GM04504 (cell line): ENCODE results near the gene SF3B5.
"Not testable (repeated sequence)": the region's sequence is repeated elsewhere in the genome, so short reads cannot be mapped to it uniquely, and the experiment has no call there.

Source experiments
- DNase-seq: peaks from one replicate; pipeline ENCODE4 v3.0.0-alpha.2; 2012; ENCODE audit warnings: low read depth

SF3B5 gene

GRCh38 chr6:144104898-144105487, 9.6 kb upstream of the SF3B5 start:
- peak; percentile 55 for DNase-seq

GRCh38 chr6:144104488-144104887, 9.1 kb upstream of the SF3B5 start:
- no peak for DNase-seq

- DNase-seq = no peak
These were observed 7.7 kb upstream of the SF3B5 start for GRCh38 chr6:144103026-144103563.

- DNase-seq = no peak
These were observed 3.6 kb upstream of the SF3B5 start for GRCh38 chr6:144098993-144099392.

- DNase-seq = no peak
These were observed 641 bp downstream of the SF3B5 start for GRCh38 chr6:144094731-144095133.

- no peak for DNase-seq
These were observed 1.7 kb downstream of the SF3B5 start for GRCh38 chr6:144093658-144094057.

GRCh38 chr6:144093236-144093635, 2.1 kb downstream of the SF3B5 start:
- DNase-seq = no peak

GRCh38 chr6:144090384-144090783, 5.0 kb downstream of the SF3B5 start:
- DNase-seq = no peak

- no peak for DNase-seq
These were observed 7.5 kb downstream of the SF3B5 start for GRCh38 chr6:144087789-144088426.

GRCh38 chr6:144086959-144087358, 8.4 kb downstream of the SF3B5 start:
- DNase-seq = no peak

- no peak for DNase-seq
These were observed 12.2 kb downstream of the SF3B5 start for GRCh38 chr6:144083172-144083571.

GRCh38 chr6:144082412-144082811, 13.0 kb downstream of the SF3B5 start:
- not testable (repeated sequence) for DNase-seq

GRCh38 chr6:144077871-144078270, 17.5 kb downstream of the SF3B5 start:
- DNase-seq = no peak

- no peak for DNase-seq
These were observed 19.5 kb downstream of the SF3B5 start for GRCh38 chr6:144075875-144076274.

GRCh38 chr6:144075187-144075586, 20.2 kb downstream of the SF3B5 start:
- no peak for DNase-seq

GRCh38 chr6:144073024-144073423, 22.3 kb downstream of the SF3B5 start:
- no peak for DNase-seq

GRCh38 chr6:144069506-144069905, 25.9 kb downstream of the SF3B5 start:
- DNase-seq = no peak

GRCh38 chr6:144068794-144069193, 26.6 kb downstream of the SF3B5 start:
- no peak for DNase-seq

GRCh38 chr6:144066741-144067484, 28.5 kb downstream of the SF3B5 start:
- DNase-seq = no peak

GRCh38 chr6:144066255-144066654, 29.1 kb downstream of the SF3B5 start:
- no peak for DNase-seq

- DNase-seq = no peak
These were observed 30.1 kb downstream of the SF3B5 start for GRCh38 chr6:144065213-144065660.

GRCh38 chr6:144064402-144065212, 30.8 kb downstream of the SF3B5 start:
- no peak for DNase-seq
